ENCODE results near the gene CELSR2. TPM values are rescaled to one million over a fixed set of nuclear protein-coding genes. Genes with fewer than 3 reads are reported as not detected.
"Not testable (repeated sequence)": the region's sequence is repeated elsewhere in the genome, so short reads cannot be mapped to it uniquely, and the experiment has no call there.

The CELSR2 gene
- total and polyA plus RNA-seq, 8 donors, result 5.9 to 18.0 (median 12.5) TPM

GRCh38 chr1:109283748-109284600, 34.6 kb downstream of the CELSR2 start:
- Histone ChIP-seq H3K27me3 (no peaks in the 10 kb centered on the region), H3K4me3 (peak overlapping the region; percentile 50 to 58), H3K36me3 (peaks cover 0 to 4% of the 10 kb centered on the region in 2 donors), H3K27ac (peak overlapping the region; percentile 86 to 89), H3K4me1 (peaks cover 18 to 30% of the 10 kb centered on the region in 2 donors), H3K9me3 (no peaks in the 10 kb centered on the region)
- intact Hi-C loops (cut with DNase I), result no loop called here
- no peak for TF ChIP-seq CTCF (IDR thresholded peaks at IDR 0.05)
- ATAC-seq (peak; percentile 18), DNase-seq (no peak)

GRCh38 chr1:109286762-109287161, 37.4 kb downstream of the CELSR2 start:
- H3K9me3 ChIP-seq; DNase-seq; ATAC-seq; H3K4me3 ChIP-seq; H3K27ac ChIP-seq; H3K27me3 ChIP-seq; H3K36me3 ChIP-seq; intact Hi-C loops (cut with DNase I): not testable (repeated sequence)
- H3K4me1 ChIP-seq, result peaks cover 14 to 30% of the 10 kb centered on the region in 2 donors

- DNase-seq (no peak), ATAC-seq (no peak)
- Histone ChIP-seq H3K36me3 (no peaks in the 10 kb centered on the region), H3K4me3 (no peak overlapping the region), H3K9me3 (no peaks in the 10 kb centered on the region), H3K4me1 (peaks cover 0 to 18% of the 10 kb centered on the region in 2 donors), H3K27ac (no peak overlapping the region), H3K27me3 (no peaks in the 10 kb centered on the region)
- intact Hi-C loops (cut with DNase I), result no loop called here
- no peak for TF ChIP-seq CTCF (IDR thresholded peaks at IDR 0.05)
These were observed 40.8 kb downstream of the CELSR2 start for GRCh38 chr1:109290137-109290536.

- Histone ChIP-seq H3K4me1 (peaks cover 0 to 18% of the 10 kb centered on the region in 2 donors), H3K4me3 (no peak overlapping the region), H3K36me3 (no peaks in the 10 kb centered on the region), H3K27me3 (no peaks in the 10 kb centered on the region), H3K9me3 (no peaks in the 10 kb centered on the region), H3K27ac (peak overlapping the region in 1 of 2 donors; percentile 61)
- ATAC-seq (peak; percentile 87), DNase-seq (peak in 2 of 4 donors; percentile 55 to 74)
- intact Hi-C loops (cut with DNase I), result no loop called here
- no peak for TF ChIP-seq CTCF (IDR thresholded peaks at IDR 0.05)
These were observed 41.7 kb downstream of the CELSR2 start for GRCh38 chr1:109290998-109291397.

- Histone ChIP-seq H3K9me3 (no peaks in the 10 kb centered on the region), H3K36me3 (no peaks in the 10 kb centered on the region), H3K4me3 (no peak overlapping the region), H3K27ac (no peak overlapping the region), H3K4me1 (peaks cover 0 to 18% of the 10 kb centered on the region in 2 donors), H3K27me3 (no peaks in the 10 kb centered on the region)
- ATAC-seq (no peak), DNase-seq (no peak)
- TF ChIP-seq CTCF (IDR thresholded peaks at IDR 0.05), result no peak
- intact Hi-C loops (cut with DNase I), result no loop called here
These were observed 43.0 kb downstream of the CELSR2 start for GRCh38 chr1:109292364-109292763.
